ENCODE results near the gene DUSP15.
"Not testable (repeated sequence)": the region's sequence is repeated elsewhere in the genome, so short reads cannot be mapped to it uniquely, and the experiment has no call there.

DUSP15 gene

GRCh38 chr20:31818376-31818908 lies 51.9 kb downstream of the DUSP15 start:
- no peak overlapping the region for H3K9ac ChIP-seq
- no peak overlapping the region for H3K4me2 ChIP-seq
- no peaks in the 10 kb centered on the region for H3K36me3 ChIP-seq (ENCODE audit: insufficient read depth)
- H2AFZ ChIP-seq (ENCODE audit: low read depth): no peak overlapping the region
- H3K27ac ChIP-seq: no peak overlapping the region
- no peak for TF ChIP-seq CTCF (conservative IDR thresholded peaks at IDR 0.05; ENCODE audit: low read depth, low read length)
- H3K79me2 ChIP-seq (ENCODE audit: insufficient read depth, low read depth): no peaks in the 10 kb centered on the region
- no peaks in the 10 kb centered on the region for H4K20me1 ChIP-seq (ENCODE audit: insufficient read depth)
- H3K4me3 ChIP-seq (IDR thresholded peaks at IDR 0.05; ENCODE audit: insufficient read depth, low read depth, low read length): no peak overlapping the region
- H3K4me1 ChIP-seq (ENCODE audit: low read depth, poor library complexity, severe bottlenecking): peaks cover 13% of the 10 kb centered on the region
- H3K27me3 ChIP-seq (ENCODE audit: insufficient read depth, low read depth): peaks cover 5% of the 10 kb centered on the region; the same call in 1 of the 2 replicates

GRCh38 chr20:31817461-31817860 lies 52.9 kb downstream of the DUSP15 start:
- TF ChIP-seq CTCF (conservative IDR thresholded peaks at IDR 0.05; ENCODE audit: low read depth, low read length): no peak

GRCh38 chr20:31816221-31816620 lies 54.1 kb downstream of the DUSP15 start:
- Histone ChIP-seq H3K79me2 (ENCODE audit: insufficient read depth, low read depth) (no peaks in the 10 kb centered on the region), H3K27ac (no peak overlapping the region), H3K4me1 (ENCODE audit: low read depth, poor library complexity, severe bottlenecking) (no peaks in the 10 kb centered on the region), H4K20me1 (ENCODE audit: insufficient read depth) (no peaks in the 10 kb centered on the region), H3K27me3 (ENCODE audit: insufficient read depth, low read depth) (no peaks in the 10 kb centered on the region), H3K36me3 (ENCODE audit: insufficient read depth) (no peaks in the 10 kb centered on the region), H3K9ac (no peak overlapping the region), H2AFZ (ENCODE audit: low read depth) (no peak overlapping the region), H3K4me2 (no peak overlapping the region), H3K4me3 (IDR thresholded peaks at IDR 0.05; ENCODE audit: insufficient read depth, low read depth, low read length) (no peak overlapping the region)
- no peak for TF ChIP-seq CTCF (conservative IDR thresholded peaks at IDR 0.05; ENCODE audit: low read depth, low read length)

More at GRCh38 chr20:31817461-31817860, 52.9 kb downstream of the DUSP15 start:
- no peak overlapping the region for H2AFZ ChIP-seq (ENCODE audit: low read depth)
- H3K4me3 ChIP-seq (IDR thresholded peaks at IDR 0.05; ENCODE audit: insufficient read depth, low read depth, low read length): no peak overlapping the region
- no peak overlapping the region for H3K4me2 ChIP-seq
- H4K20me1 ChIP-seq (ENCODE audit: insufficient read depth): no peaks in the 10 kb centered on the region
- H3K27me3 ChIP-seq (ENCODE audit: insufficient read depth, low read depth): peaks cover 5% of the 10 kb centered on the region; the same call in 1 of the 2 replicates
- H3K4me1 ChIP-seq (ENCODE audit: low read depth, poor library complexity, severe bottlenecking): peaks cover 3% of the 10 kb centered on the region
- H3K79me2 ChIP-seq (ENCODE audit: insufficient read depth, low read depth): no peaks in the 10 kb centered on the region
- H3K9ac ChIP-seq: no peak overlapping the region
- H3K27ac ChIP-seq: no peak overlapping the region
- no peaks in the 10 kb centered on the region for H3K36me3 ChIP-seq (ENCODE audit: insufficient read depth)

- TF ChIP-seq CTCF (conservative IDR thresholded peaks at IDR 0.05; ENCODE audit: low read depth, low read length): no peak
- H3K9ac ChIP-seq: no peak overlapping the region
- H3K27me3 ChIP-seq (ENCODE audit: insufficient read depth, low read depth): no peaks in the 10 kb centered on the region
- no peak overlapping the region for H3K27ac ChIP-seq
- no peaks in the 10 kb centered on the region for H3K79me2 ChIP-seq (ENCODE audit: insufficient read depth, low read depth)
- H2AFZ ChIP-seq (ENCODE audit: low read depth): no peak overlapping the region
- H4K20me1 ChIP-seq (ENCODE audit: insufficient read depth): no peaks in the 10 kb centered on the region
- H3K4me2 ChIP-seq: no peak overlapping the region
- H3K36me3 ChIP-seq (ENCODE audit: insufficient read depth): no peaks in the 10 kb centered on the region
- H3K4me1 ChIP-seq (ENCODE audit: low read depth, poor library complexity, severe bottlenecking): no peaks in the 10 kb centered on the region
- no peak overlapping the region for H3K4me3 ChIP-seq (IDR thresholded peaks at IDR 0.05; ENCODE audit: insufficient read depth, low read depth, low read length)
Measured at GRCh38 chr20:31815408-31816188, 54.7 kb downstream of the DUSP15 start.

GRCh38 chr20:31814142-31814541 lies 56.2 kb downstream of the DUSP15 start:
- not testable (repeated sequence) for H3K4me3 ChIP-seq (IDR thresholded peaks at IDR 0.05; ENCODE audit: insufficient read depth, low read depth, low read length); H4K20me1 ChIP-seq (ENCODE audit: insufficient read depth); H3K27ac ChIP-seq; H3K27me3 ChIP-seq (ENCODE audit: insufficient read depth, low read depth); H3K9ac ChIP-seq; H3K4me2 ChIP-seq; H2AFZ ChIP-seq (ENCODE audit: low read depth); H3K79me2 ChIP-seq (ENCODE audit: insufficient read depth, low read depth); H3K36me3 ChIP-seq (ENCODE audit: insufficient read depth); H3K4me1 ChIP-seq (ENCODE audit: low read depth, poor library complexity, severe bottlenecking)
